ENCODE data around the gene MAP3K21.

The MAP3K21 gene

DNA sequence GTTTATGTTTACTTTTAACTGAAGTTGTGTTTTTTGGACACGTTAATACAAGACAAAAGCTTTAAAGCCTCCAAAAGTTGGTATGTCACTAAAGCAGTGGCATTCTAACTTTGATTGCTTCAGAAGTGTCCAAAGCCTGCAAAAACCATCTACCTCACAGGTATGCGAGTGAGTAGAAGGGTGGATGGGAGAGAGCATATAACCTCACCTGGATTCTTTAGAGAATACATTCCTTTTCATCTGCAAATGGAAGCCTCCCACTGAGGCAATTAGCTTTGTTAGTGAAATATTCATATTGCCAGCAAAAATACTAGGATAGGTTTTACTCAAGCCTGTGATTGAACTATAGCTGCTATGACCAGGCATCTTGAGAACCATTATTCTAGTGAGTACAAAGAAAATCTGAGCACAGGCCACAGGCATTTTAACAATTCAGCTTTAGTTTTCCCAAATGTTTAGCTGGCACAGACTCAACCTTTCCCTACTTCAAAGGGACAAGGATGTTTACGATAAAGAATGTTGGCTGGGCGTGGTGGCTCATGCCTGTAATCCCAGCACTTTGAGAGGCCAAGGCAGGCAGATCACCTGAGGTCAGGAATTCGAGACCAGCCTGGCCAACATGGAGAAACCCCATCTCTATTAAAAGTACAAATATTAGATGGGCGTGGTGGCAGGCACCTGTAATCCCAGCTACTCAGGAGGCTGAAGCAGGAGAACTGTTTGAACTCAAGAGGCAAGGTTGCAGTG is 39.7 kb downstream of the MAP3K21 start:
- no peak overlapping the region for H3K27ac ChIP-seq (ENCODE audit: low read depth in 2 of 2, low read length in 2 of 2)
- H3K36me3 ChIP-seq (ENCODE audit: control insufficient read depth in 2 of 2, insufficient read depth in 2 of 2, low read length in 2 of 2) = peaks cover 0 to 4% of the 10 kb centered on the region in 2 donors
- H3K27me3 ChIP-seq (ENCODE audit: control insufficient read depth in 2 of 2, insufficient read depth in 2 of 2, low read length in 2 of 2) = no peaks in the 10 kb centered on the region
- no peaks in the 10 kb centered on the region for H3K9me3 ChIP-seq (ENCODE audit: control insufficient read depth in 2 of 2, low read length in 2 of 2)
- H3K9ac ChIP-seq (ENCODE audit: low read depth in 1 of 2, low read length in 2 of 2) = no peak overlapping the region
- H3K4me3 ChIP-seq (ENCODE audit: low read length in 2 of 2) = no peak overlapping the region
- no peaks in the 10 kb centered on the region for H3K4me1 ChIP-seq (ENCODE audit: control insufficient read depth in 2 of 2, insufficient read depth in 2 of 2, low read length in 2 of 2)

DNA sequence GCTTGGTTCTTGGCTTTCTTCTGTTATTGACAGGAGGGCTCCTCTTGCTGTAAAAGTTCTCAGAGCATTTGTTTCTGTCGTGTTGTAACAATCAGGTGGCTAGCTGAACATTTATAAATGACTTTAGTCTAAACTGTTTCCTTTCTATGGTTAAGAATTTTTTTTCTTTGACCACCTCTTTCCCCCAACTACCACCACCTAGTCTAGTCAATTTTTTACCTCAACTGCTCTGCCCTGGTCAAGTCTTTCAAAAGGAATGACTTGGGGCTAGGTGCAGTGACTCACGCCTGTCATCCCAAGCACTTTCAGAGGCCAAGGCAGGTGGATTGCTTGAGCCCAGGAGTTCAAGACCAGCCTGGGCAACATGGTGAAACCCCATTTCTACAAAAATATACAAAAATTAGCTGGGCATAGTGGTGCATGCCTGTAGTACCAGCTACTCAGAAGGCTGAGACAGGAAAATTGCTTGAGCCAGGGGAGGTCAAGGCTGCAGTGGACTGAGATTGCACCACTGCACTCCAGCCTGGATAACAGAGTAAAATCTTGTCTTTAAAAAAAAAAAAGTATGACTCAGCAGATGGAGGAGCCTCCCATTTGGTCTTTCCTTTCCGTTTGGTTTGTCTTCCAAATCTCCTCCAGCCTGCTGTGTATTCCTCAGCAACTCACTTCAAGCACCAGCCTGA is 40.7 kb downstream of the MAP3K21 start:
- no peak overlapping the region for H3K27ac ChIP-seq (ENCODE audit: low read depth in 2 of 2, low read length in 2 of 2)
- no peak overlapping the region for H3K4me3 ChIP-seq (ENCODE audit: low read length in 2 of 2)

DNA sequence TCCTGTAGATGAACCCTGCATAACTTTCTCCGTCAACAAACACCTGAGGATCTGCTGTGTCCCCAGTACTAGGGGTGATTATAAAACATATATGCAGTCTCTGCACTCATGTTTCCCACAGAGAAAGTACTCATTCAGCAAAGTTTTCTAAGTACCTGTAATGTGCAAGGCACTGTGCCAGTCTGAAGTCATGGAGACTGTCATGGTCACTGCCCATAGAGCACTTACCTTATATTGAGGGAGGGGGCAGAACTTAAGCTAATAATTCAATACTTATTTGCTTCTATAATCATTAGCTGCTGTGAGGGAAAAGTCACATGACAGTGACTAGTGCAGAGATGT is 41.2 kb downstream of the MAP3K21 start:
- H3K4me3 ChIP-seq (ENCODE audit: low read length in 2 of 2) = no peak overlapping the region
- H3K27me3 ChIP-seq (ENCODE audit: control insufficient read depth in 2 of 2, insufficient read depth in 2 of 2, low read length in 2 of 2) = no peaks in the 10 kb centered on the region
- H3K9ac ChIP-seq (ENCODE audit: low read depth in 1 of 2, low read length in 2 of 2) = no peak overlapping the region
- H3K27ac ChIP-seq (ENCODE audit: low read depth in 2 of 2, low read length in 2 of 2) = no peak overlapping the region
- no peaks in the 10 kb centered on the region for H3K4me1 ChIP-seq (ENCODE audit: control insufficient read depth in 2 of 2, insufficient read depth in 2 of 2, low read length in 2 of 2)
- H3K36me3 ChIP-seq (ENCODE audit: control insufficient read depth in 2 of 2, insufficient read depth in 2 of 2, low read length in 2 of 2) = peaks cover 0 to 7% of the 10 kb centered on the region in 2 donors
- no peaks in the 10 kb centered on the region for H3K9me3 ChIP-seq (ENCODE audit: control insufficient read depth in 2 of 2, low read length in 2 of 2)

More for the DNA sequence above, 40.7 kb downstream of the MAP3K21 start:
- Histone ChIP-seq H3K27me3 (ENCODE audit: control insufficient read depth in 2 of 2, insufficient read depth in 2 of 2, low read length in 2 of 2) (no peaks in the 10 kb centered on the region), H3K36me3 (ENCODE audit: control insufficient read depth in 2 of 2, insufficient read depth in 2 of 2, low read length in 2 of 2) (peaks cover 0 to 3% of the 10 kb centered on the region in 2 donors), H3K9me3 (ENCODE audit: control insufficient read depth in 2 of 2, low read length in 2 of 2) (no peaks in the 10 kb centered on the region), H3K9ac (ENCODE audit: low read depth in 1 of 2, low read length in 2 of 2) (no peak overlapping the region), H3K4me1 (ENCODE audit: control insufficient read depth in 2 of 2, insufficient read depth in 2 of 2, low read length in 2 of 2) (no peaks in the 10 kb centered on the region)

DNA sequence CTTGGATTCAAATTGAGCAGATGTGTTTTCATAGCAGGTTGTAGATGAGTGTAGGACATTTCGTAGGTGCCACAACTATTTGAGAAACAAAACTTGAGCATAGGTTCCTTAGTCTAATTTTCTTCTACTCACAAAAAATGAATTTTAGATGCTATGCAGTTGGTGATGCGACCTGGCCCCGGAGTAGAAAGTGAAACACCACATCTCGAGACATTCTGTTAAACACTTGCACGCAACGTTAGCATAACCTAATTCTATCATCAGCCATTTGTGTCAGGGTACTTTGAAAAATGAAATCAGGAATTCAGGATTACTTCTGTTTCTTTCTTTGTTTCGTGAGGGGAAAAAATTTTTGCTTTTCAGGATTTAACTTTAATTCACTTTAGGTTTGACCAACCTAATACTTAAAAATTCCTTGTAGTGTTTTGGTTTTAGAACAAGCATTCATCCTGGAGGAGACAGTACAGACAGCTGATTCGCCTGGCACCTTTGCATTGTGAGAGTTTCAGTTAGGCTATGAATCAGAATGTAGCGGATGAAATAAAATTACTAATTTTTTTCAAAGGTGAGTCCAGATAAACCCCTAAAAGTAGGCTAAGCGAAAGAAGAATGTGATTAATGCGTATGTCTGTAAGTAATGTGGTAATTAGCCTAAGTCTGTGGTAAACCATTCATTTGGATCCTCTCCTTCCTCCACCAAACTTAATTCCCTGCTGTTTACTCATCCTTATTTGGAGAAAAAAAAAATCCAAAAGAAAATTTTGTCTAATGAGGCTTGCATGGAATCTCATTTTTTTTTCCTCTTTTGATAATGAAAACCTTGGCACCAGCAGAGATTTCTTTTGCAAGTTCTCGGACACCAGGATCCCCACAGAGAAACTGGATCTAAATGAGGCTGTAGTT is 44.9 kb downstream of the MAP3K21 start:
- H3K9ac ChIP-seq (ENCODE audit: low read depth in 1 of 2, low read length in 2 of 2) = no peak overlapping the region
- no peaks in the 10 kb centered on the region for H3K27me3 ChIP-seq (ENCODE audit: control insufficient read depth in 2 of 2, insufficient read depth in 2 of 2, low read length in 2 of 2)
- H3K4me1 ChIP-seq (ENCODE audit: control insufficient read depth in 2 of 2, insufficient read depth in 2 of 2, low read length in 2 of 2) = no peaks in the 10 kb centered on the region
- H3K36me3 ChIP-seq (ENCODE audit: control insufficient read depth in 2 of 2, insufficient read depth in 2 of 2, low read length in 2 of 2) = peaks cover 0 to 7% of the 10 kb centered on the region in 2 donors
- H3K27ac ChIP-seq (ENCODE audit: low read depth in 2 of 2, low read length in 2 of 2) = no peak overlapping the region
- no peak overlapping the region for H3K4me3 ChIP-seq (ENCODE audit: low read length in 2 of 2)
- H3K9me3 ChIP-seq (ENCODE audit: control insufficient read depth in 2 of 2, low read length in 2 of 2) = no peaks in the 10 kb centered on the region

DNA sequence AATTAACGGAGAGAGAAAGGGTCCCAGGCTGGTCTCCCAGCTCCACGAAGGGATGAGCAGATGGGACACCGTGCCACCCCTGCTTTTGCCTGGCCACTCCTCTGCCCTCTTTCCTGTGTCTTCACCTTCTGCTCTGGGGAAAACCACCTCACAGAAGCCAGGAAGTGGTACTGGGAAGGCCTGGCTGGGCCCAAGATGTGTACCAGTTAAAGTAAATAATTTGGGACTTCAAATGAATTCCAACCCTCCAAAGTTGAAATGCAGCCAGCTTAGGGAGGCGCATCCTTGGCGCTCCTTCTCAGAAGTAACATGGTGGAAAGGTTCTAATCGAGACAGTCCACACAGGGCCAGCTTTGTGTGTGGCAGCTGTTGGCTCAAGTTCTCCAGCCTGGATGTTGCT is 45.7 kb downstream of the MAP3K21 start:
- no peak overlapping the region for H3K4me3 ChIP-seq (ENCODE audit: low read length in 2 of 2)
- H3K27me3 ChIP-seq (ENCODE audit: control insufficient read depth in 2 of 2, insufficient read depth in 2 of 2, low read length in 2 of 2) = no peaks in the 10 kb centered on the region
- H3K27ac ChIP-seq (ENCODE audit: low read depth in 2 of 2, low read length in 2 of 2) = no peak overlapping the region
- H3K4me1 ChIP-seq (ENCODE audit: control insufficient read depth in 2 of 2, insufficient read depth in 2 of 2, low read length in 2 of 2) = no peaks in the 10 kb centered on the region
- H3K9ac ChIP-seq (ENCODE audit: low read depth in 1 of 2, low read length in 2 of 2) = no peak overlapping the region
- H3K9me3 ChIP-seq (ENCODE audit: control insufficient read depth in 2 of 2, low read length in 2 of 2) = no peaks in the 10 kb centered on the region
- peaks cover 0 to 7% of the 10 kb centered on the region in 2 donors for H3K36me3 ChIP-seq (ENCODE audit: control insufficient read depth in 2 of 2, insufficient read depth in 2 of 2, low read length in 2 of 2)

DNA sequence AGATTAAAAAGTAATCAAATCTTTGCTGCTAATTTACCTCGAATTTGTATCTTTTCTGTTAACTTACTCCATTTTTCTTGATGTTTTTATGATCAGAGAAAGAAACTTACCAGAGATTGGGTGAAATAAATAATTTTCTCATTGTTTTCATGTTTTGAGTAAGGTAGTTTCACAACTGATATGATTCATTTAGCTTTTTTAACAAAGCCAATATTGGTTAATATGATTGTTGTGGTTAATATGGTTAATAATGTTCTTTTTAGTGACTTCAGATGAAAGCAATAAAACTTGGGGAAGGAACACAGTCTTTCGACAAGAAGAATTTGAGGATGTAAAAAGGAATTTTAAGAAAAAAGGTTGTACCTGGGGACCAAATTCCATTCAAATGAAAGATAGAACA is 48.1 kb downstream of the MAP3K21 start:
- Histone ChIP-seq H3K4me3 (ENCODE audit: low read length in 2 of 2) (no peak overlapping the region), H3K4me1 (ENCODE audit: control insufficient read depth in 2 of 2, insufficient read depth in 2 of 2, low read length in 2 of 2) (no peaks in the 10 kb centered on the region), H3K9ac (ENCODE audit: low read depth in 1 of 2, low read length in 2 of 2) (no peak overlapping the region), H3K27ac (ENCODE audit: low read depth in 2 of 2, low read length in 2 of 2) (no peak overlapping the region), H3K36me3 (ENCODE audit: control insufficient read depth in 2 of 2, insufficient read depth in 2 of 2, low read length in 2 of 2) (peaks cover 4 to 12% of the 10 kb centered on the region in 2 donors), H3K27me3 (ENCODE audit: control insufficient read depth in 2 of 2, insufficient read depth in 2 of 2, low read length in 2 of 2) (no peaks in the 10 kb centered on the region), H3K9me3 (ENCODE audit: control insufficient read depth in 2 of 2, low read length in 2 of 2) (no peaks in the 10 kb centered on the region)

DNA sequence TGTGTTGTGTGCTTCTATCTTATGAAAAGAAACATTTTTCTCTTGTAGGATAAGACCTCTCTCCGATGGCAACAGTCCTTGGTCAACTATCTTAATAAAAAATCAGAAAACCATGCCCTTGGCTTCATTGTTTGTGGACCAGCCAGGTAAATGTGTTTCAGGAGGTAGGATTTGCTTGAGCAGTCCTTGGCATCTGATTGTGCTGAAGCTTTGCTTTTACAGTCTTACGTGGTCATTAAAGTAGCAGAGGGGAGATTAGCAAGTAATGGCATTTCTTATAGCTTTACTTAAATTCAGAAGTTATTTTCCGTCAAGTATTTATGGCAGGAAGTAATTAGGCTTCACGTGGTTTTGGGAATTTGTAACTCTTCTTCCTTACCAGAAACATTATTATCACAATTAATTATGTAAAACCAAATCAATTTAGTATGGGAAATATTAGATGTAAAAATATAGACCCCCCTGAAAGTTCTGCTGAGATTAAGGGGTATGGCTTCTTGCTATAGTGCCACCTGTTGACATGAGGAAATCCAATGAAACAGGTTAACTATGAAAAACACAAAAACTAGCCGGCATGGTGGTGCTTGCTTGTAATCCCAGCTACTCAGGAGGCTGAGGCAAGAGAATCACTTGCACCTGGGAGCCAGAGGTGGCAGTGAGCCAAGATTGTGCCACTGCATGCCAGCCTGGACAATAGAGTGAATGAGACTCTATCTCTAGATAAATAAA is 49.0 kb downstream of the MAP3K21 start:
- Histone ChIP-seq H3K27ac (ENCODE audit: low read depth in 2 of 2, low read length in 2 of 2) (no peak overlapping the region), H3K36me3 (ENCODE audit: control insufficient read depth in 2 of 2, insufficient read depth in 2 of 2, low read length in 2 of 2) (peaks cover 4 to 12% of the 10 kb centered on the region in 2 donors), H3K9me3 (ENCODE audit: control insufficient read depth in 2 of 2, low read length in 2 of 2) (no peaks in the 10 kb centered on the region), H3K27me3 (ENCODE audit: control insufficient read depth in 2 of 2, insufficient read depth in 2 of 2, low read length in 2 of 2) (no peaks in the 10 kb centered on the region), H3K9ac (ENCODE audit: low read depth in 1 of 2, low read length in 2 of 2) (no peak overlapping the region), H3K4me3 (ENCODE audit: low read length in 2 of 2) (no peak overlapping the region), H3K4me1 (ENCODE audit: control insufficient read depth in 2 of 2, insufficient read depth in 2 of 2, low read length in 2 of 2) (no peaks in the 10 kb centered on the region)

DNA sequence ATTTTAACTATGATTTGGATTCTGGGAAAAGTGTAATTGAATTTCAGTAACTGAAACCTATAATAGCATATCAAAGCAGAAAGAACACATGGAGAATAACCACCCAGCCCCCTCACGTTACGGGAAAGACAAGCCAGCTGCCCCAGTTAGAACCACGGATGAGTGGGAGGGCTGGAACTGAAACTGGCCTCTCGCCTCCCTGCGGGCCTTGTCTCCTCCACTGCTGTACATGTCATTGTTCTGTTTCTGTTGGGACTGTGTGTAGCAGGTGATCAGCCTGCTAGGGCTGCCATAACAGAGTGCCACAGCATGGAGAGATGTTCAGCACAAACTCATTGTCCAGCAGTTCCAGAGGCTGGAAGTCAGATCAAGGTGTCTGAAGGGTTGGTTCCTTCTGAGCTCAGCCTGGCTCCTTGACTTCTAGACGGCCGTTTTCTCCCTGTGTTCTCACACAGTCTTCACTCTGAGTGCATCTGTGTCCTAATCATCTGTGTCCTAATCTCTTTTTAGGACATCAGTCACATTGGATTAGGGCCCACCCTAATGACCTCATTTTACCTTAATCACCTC is 52.4 kb downstream of the MAP3K21 start:
- H3K27ac ChIP-seq (ENCODE audit: low read depth in 2 of 2, low read length in 2 of 2) = no peak overlapping the region
- no peak overlapping the region for H3K4me3 ChIP-seq (ENCODE audit: low read length in 2 of 2)
- H3K36me3 ChIP-seq (ENCODE audit: control insufficient read depth in 2 of 2, insufficient read depth in 2 of 2, low read length in 2 of 2) = peaks cover 12 to 15% of the 10 kb centered on the region in 2 donors
- no peak overlapping the region for H3K9ac ChIP-seq (ENCODE audit: low read depth in 1 of 2, low read length in 2 of 2)
- H3K27me3 ChIP-seq (ENCODE audit: control insufficient read depth in 2 of 2, insufficient read depth in 2 of 2, low read length in 2 of 2) = no peaks in the 10 kb centered on the region
- H3K4me1 ChIP-seq (ENCODE audit: control insufficient read depth in 2 of 2, insufficient read depth in 2 of 2, low read length in 2 of 2) = no peaks in the 10 kb centered on the region
- no peaks in the 10 kb centered on the region for H3K9me3 ChIP-seq (ENCODE audit: control insufficient read depth in 2 of 2, low read length in 2 of 2)

DNA sequence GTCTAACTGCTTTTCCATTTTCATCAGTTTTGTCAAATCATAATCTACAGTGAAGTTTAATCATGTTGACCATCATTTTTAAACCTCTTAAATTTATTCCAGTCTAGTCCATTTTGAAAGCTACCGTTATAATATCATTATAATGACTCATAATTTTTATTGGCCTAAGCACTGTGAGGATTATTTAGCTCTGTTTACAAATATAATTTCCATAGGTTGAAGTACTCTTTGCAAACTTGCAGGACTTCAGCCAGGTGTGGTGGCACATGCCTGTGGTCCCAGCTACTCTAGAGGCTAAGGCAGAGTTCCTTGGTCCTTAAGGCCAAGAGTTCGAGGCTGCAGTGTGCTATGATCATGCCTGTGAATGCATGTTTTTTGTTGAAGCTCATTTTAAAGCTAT is 54.3 kb downstream of the MAP3K21 start:
- Histone ChIP-seq H3K4me1 (ENCODE audit: control insufficient read depth in 2 of 2, insufficient read depth in 2 of 2, low read length in 2 of 2) (no peaks in the 10 kb centered on the region), H3K27me3 (ENCODE audit: control insufficient read depth in 2 of 2, insufficient read depth in 2 of 2, low read length in 2 of 2) (no peaks in the 10 kb centered on the region), H3K9me3 (ENCODE audit: control insufficient read depth in 2 of 2, low read length in 2 of 2) (peaks cover 0 to 1% of the 10 kb centered on the region in 2 donors), H3K27ac (ENCODE audit: low read depth in 2 of 2, low read length in 2 of 2) (no peak overlapping the region), H3K9ac (ENCODE audit: low read depth in 1 of 2, low read length in 2 of 2) (no peak overlapping the region), H3K4me3 (ENCODE audit: low read length in 2 of 2) (no peak overlapping the region), H3K36me3 (ENCODE audit: control insufficient read depth in 2 of 2, insufficient read depth in 2 of 2, low read length in 2 of 2) (peaks cover 12 to 15% of the 10 kb centered on the region in 2 donors)
